HCEC 1CT (cell line): ENCODE results near the gene CACNA1I.
"Not testable (repeated sequence)": the region's sequence is repeated elsewhere in the genome, so short reads cannot be mapped to it uniquely, and the experiment has no call there.

Experiments
- DNase-seq: peaks from one replicate; pipeline ENCODE4 v3.0.0-alpha.2; 2017

CACNA1I gene

GRCh38 chr22:39570665-39571064 lies at the start of gene CACNA1I:
CACNA1I (plus strand) TSS chr22:39570753; CDS start chr22:39570753, 0 bp downstream.
- DNase-seq: no peak

- DNase-seq: peak; percentile 64
Measured at GRCh38 chr22:39521106-39521885, 49.3 kb upstream of the CACNA1I start.

- DNase-seq: not testable (repeated sequence)
Measured at GRCh38 chr22:39522091-39522490, 48.5 kb upstream of the CACNA1I start.

- DNase-seq: peak; percentile 53
Measured at GRCh38 chr22:39522567-39523300, 47.8 kb upstream of the CACNA1I start.

- DNase-seq: peak; percentile 39
Measured at GRCh38 chr22:39524089-39524752, 46.3 kb upstream of the CACNA1I start.

GRCh38 chr22:39524753-39525657 lies 45.5 kb upstream of the CACNA1I start:
- no peak for DNase-seq

- no peak for DNase-seq
Measured at GRCh38 chr22:39525658-39525975, 44.9 kb upstream of the CACNA1I start.

- DNase-seq: no peak
Measured at GRCh38 chr22:39526736-39527171, 43.8 kb upstream of the CACNA1I start.

GRCh38 chr22:39527481-39527961 lies 43.0 kb upstream of the CACNA1I start:
- DNase-seq: no peak

- no peak for DNase-seq
Measured at GRCh38 chr22:39528080-39528661, 42.4 kb upstream of the CACNA1I start.

- peak; percentile 91 for DNase-seq
Measured at GRCh38 chr22:39528681-39529486, 41.7 kb upstream of the CACNA1I start.

- DNase-seq: no peak
Measured at GRCh38 chr22:39529487-39529851, 41.1 kb upstream of the CACNA1I start.

- DNase-seq: no peak
Measured at GRCh38 chr22:39530116-39530515, 40.4 kb upstream of the CACNA1I start.

GRCh38 chr22:39530692-39531331 lies 39.7 kb upstream of the CACNA1I start:
- DNase-seq: peak; percentile 56

GRCh38 chr22:39532215-39533073 lies 38.1 kb upstream of the CACNA1I start, which contains the start of gene RPS19BP1:
RPS19BP1 (minus strand) TSS chr22:39532748; CDS start chr22:39532738, 10 bp downstream.
- peak; percentile 98 for DNase-seq

GRCh38 chr22:39534092-39534506 lies 36.5 kb upstream of the CACNA1I start:
- no peak for DNase-seq

- DNase-seq: peak; percentile 47
Measured at GRCh38 chr22:39534591-39535356, 35.8 kb upstream of the CACNA1I start.

- DNase-seq: no peak
Measured at GRCh38 chr22:39535357-39535725, 35.2 kb upstream of the CACNA1I start.
